OCI-LY1 (cell line): ENCODE results near the gene PDE12.

Experiments
- CTCF ChIP-seq: fragments of 200-600 bp; sonication (generic), shearing (Covaris generic); IDR thresholded peaks from 2 replicates; pipeline ENCODE4 v1.5.1; 2017; ENCODE audit warnings: mild to moderate bottlenecking, antibody characterized with exemption, low read length, moderate library complexity, mixed read lengths
- EZH2 ChIP-seq: fragments of 200-600 bp; sonication (generic), shearing (Covaris generic); IDR thresholded peaks from 2 replicates; pipeline ENCODE4 v1.8.0; 2017; ENCODE audit warnings: borderline replicate concordance, mixed run types, mild to moderate bottlenecking, antibody characterized with exemption, low read length, moderate library complexity, mixed read lengths

GRCh38 chr3:57577801-57578200, 21.7 kb downstream of the PDE12 start:
- TF ChIP-seq CTCF (no peak), EZH2 (no peak)
